Upper lobe of left lung (tissue), 4 donors: ENCODE results near the gene MRTO4.

Experiments used
- CTCF ChIP-seq, 6 experiments: fragments of 450-650 bp in 4 of 6; fragments of 200-600 bp in 2 of 6; sonication (generic) in 2 of 6; IDR thresholded peaks; one replicate each; pipeline ENCODE4 v1.5.1; 2016 to 2019; ENCODE audit warnings: antibody characterized with exemption in 6 of 6
- POLR2A ChIP-seq, 4 donors: fragments of 450-650 bp; IDR thresholded peaks; one replicate each; pipeline ENCODE4 v1.5.1; 2016 to 2017; ENCODE audit warnings: antibody characterized with exemption in 4 of 4, mild to moderate bottlenecking in 2 of 4
- POLR2AphosphoS5 ChIP-seq, 2 donors: sonication (generic); formaldehyde crosslinking; IDR thresholded peaks; one replicate each; pipeline ENCODE4 v1.5.1; 2017; ENCODE audit warnings: antibody characterized with exemption in 2 of 2

DNA sequence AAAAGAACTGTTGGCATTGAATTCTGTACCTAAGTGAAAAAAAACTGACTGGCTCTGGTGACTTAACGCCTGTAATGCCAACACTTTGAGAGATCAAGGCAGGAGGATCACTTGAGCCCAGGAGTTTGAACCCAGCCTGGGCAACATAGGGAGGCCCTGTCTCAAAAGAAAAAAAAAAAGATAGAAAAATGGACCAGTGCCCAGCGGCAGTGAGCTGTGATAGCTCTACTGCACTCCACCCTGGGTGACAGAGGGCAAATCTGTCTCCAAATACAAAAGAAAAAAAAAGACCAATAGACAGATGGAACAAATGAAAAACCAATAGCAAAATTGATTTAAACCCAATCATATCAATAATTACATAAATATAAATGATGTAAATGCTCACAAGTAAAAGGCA is 37.6 kb downstream of the MRTO4 start:
- no peak for TF ChIP-seq CTCF (IDR thresholded peaks at IDR 0.05)
- no peak for TF ChIP-seq POLR2A (IDR thresholded peaks at IDR 0.05)
- no peak for TF ChIP-seq POLR2AphosphoS5 (IDR thresholded peaks at IDR 0.05)
